ENCODE results near the gene ILDR1. TPM values are rescaled to one million over a fixed set of nuclear protein-coding genes. Genes with fewer than 3 reads are reported as not detected.

Gene ILDR1
- total and polyA plus RNA-seq, 2 of the 4 experiments (the other 2 are of a cell fraction) = not detected

DNA sequence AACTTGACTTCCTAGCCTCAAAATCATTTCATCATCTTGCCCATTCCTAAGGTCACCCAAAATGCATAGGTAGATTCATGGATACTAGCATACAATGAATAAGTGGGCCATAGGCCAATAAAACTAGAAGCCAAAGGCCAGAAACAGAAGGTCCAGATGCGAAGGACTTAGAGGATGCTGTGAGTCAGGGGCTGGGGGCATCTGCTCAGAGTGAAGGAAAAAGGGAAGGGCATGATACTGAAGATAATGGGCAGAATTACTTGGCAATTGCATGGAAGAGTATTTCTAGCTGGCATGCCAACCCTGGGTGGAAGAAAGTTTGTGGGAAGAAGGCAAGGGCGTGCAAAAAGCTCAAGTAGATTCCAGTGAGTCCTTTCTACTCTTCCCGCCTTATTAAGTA, 27.5 kb downstream of the ILDR1 start:
- CTCF ChIA-PET = interaction anchor here (0.6 to 0.7 kb wide), 2 partner anchors 33 to 42 kb away, joined by 3 read pairs; no protein-coding TSS in a partner anchor
- H2AK9ac ChIP-seq (replicated peaks; ENCODE audit: low read depth, low read length, poor library complexity) = no peak overlapping the region
- intact Hi-C loops (cut with micrococcal nuclease) (no loop called here), dilution Hi-C loops (cut with HindIII; ENCODE audit: low sequenced_read_pairs, unreplicated experiment) (no loop called here), in situ Hi-C loops (cut with MboI; ENCODE audit: low sequenced_read_pairs) (no loop called here)
- no peak overlapping the region for H3K4ac ChIP-seq (ENCODE audit: low read depth, low read length)
- H3K27ac ChIP-seq (ENCODE audit: insufficient read depth, low read length) = no peak overlapping the region
- no peaks in the 10 kb centered on the region for H3K79me1 ChIP-seq (ENCODE audit: low read depth in 1 of 2, low read length in 2 of 2)
- H3K14ac ChIP-seq (replicated peaks; ENCODE audit: low read depth, low read length) = no peak overlapping the region
- H3K18ac ChIP-seq (ENCODE audit: low read depth, low read length) = no peak overlapping the region
- H3K36me3 ChIP-seq (ENCODE audit: control insufficient read depth, insufficient read depth, low read length) = no peaks in the 10 kb centered on the region
- H2AFZ ChIP-seq (replicated peaks; ENCODE audit: low read length, poor library complexity) = no peak overlapping the region
- peak overlapping the region in 1 of 2 experiments; percentile 100; a peak in 1 of 4 replicates for H4K8ac ChIP-seq (ENCODE audit: low read depth in 2 of 2, low read length in 2 of 2)
- H3K56ac ChIP-seq (ENCODE audit: extremely low read depth, insufficient read depth, low read length) = no peak overlapping the region
- no peaks in the 10 kb centered on the region for H4K20me1 ChIP-seq (ENCODE audit: insufficient read depth, low read length)
- no peaks in the 10 kb centered on the region for H3K9me3 ChIP-seq (ENCODE audit: control insufficient read depth, insufficient read depth, low read length)
- no peak for ATAC-seq (ENCODE audit: low read depth)
- no peak overlapping the region for H2BK20ac ChIP-seq (ENCODE audit: low read depth, low read length)
- no peak overlapping the region for H3K4me3 ChIP-seq (ENCODE audit: insufficient read depth, low read depth, low read length)
- no TSS peak for BruUV-seq (replicated peaks)
- no peak overlapping the region for H4K5ac ChIP-seq (ENCODE audit: low read depth, low read length)
- no peak overlapping the region; the same call in 2 of the 3 replicates for H2BK15ac ChIP-seq (ENCODE audit: low read depth, low read length)
- no peak overlapping the region for H3K4me2 ChIP-seq (ENCODE audit: low read depth, low read length)
- H2BK5ac ChIP-seq (ENCODE audit: low read depth, low read length, poor library complexity, severe bottlenecking) = no peak overlapping the region
- no peak overlapping the region for H3K9ac ChIP-seq (ENCODE audit: low read depth, low read length)
- TF ChIP-seq RFX5 (IDR thresholded peaks at IDR 0.05; ENCODE audit: low read depth, low read length) = no peak
- H2BK120ac ChIP-seq (ENCODE audit: low read depth, low read length) = no peak overlapping the region
- 100% methylated on average over 1 of the region's 3 CpGs; no CpG with 5 or more reads in 1 of the 2 experiments for WGBS, 2 experiments (ENCODE audit: extremely low coverage in 2 of 2, insufficient read length in 1 of 2)
- POLR2A ChIA-PET (ENCODE audit: unreplicated experiment) = no interaction called here
- no peak overlapping the region for H4K91ac ChIP-seq (ENCODE audit: insufficient read depth, low read depth, low read length)
- H3K23ac ChIP-seq (ENCODE audit: low read depth, low read length) = no peak overlapping the region
- peaks cover 6% of the 10 kb centered on the region for H3K4me1 ChIP-seq (ENCODE audit: control insufficient read depth, insufficient read depth, low read length)
- H2AK5ac ChIP-seq (ENCODE audit: low read depth, low read length) = no peak overlapping the region
- no peaks in the 10 kb centered on the region for H3K27me3 ChIP-seq (ENCODE audit: control insufficient read depth, insufficient read depth, low read length)
- H3K9me1 ChIP-seq (ENCODE audit: insufficient read depth, low read length) = peaks cover 7% of the 10 kb centered on the region
- DNase-seq = no peak
